SHP77 treated with DMSO at 0.1 percent for 48 hours (cell line): ENCODE data around the gene AP2A2.
"Not testable (repeated sequence)": the region's sequence is repeated elsewhere in the genome, so short reads cannot be mapped to it uniquely, and the experiment has no call there.

Experiments used
- DNase-seq: peaks from one replicate; lab custom pipeline; 2025; lab: John Stamatoyannopoulos, UW

Gene AP2A2

DNA sequence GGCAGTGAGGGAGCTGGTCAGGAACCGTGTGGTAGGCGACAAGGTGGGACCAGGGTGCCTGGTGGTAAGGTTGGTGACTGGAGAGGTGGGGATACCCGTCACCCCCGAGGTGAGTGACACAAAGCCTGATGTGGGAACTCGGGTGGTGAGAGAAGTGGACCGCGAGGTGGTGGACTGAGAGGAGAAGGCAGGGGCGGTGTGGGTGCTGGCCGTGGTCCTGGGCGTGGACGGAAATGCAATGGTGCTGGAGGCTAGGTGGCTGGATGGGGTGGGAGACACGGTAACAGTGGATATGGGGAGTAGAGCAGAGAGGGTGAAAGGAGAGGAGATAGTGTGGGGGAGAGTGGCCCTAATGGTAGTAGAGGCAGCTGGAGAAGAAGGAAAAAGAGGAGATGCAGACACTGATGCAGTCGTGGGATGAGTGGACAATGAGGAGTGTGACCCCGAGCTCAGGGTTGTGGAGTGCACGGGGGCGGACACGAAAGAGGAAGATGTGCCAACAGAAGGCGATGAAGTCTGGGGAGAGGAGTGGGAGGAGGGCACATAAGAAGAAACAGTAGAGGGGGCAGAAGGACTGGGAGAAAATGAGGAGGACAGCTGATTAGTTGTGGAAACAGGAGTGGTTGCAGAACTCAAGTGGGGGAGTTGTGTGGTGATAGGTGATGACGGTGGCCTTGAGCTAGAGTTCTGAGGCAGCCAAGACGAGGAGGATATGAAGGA lies 90.3 kb downstream of the AP2A2 start:
- DNase-seq: no peak

DNA sequence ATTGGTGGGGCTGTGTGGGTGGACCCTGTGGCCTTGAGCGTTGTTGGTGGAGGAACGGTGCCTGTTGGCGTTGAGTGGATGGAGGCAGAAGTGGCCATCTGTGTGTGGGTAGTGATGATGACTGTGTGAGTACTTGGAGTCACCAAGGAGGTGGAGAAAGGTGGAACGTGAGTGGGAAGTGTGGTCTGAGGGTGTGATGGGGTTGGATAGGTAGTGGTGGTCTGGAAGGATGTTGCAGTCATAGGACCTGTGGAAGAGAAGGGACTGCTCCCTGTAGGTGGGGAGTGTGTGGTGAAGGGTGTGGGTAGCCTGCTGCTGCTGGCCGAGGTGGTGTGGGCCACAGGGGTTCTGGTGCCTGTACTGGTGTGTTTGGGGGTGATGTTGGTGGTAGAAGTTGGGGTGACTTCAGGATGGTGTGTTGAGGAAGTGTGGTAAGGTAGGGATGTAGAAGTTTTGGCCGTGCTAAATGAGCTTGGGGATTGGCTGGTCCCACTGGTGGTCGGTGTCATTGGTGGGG lies 91.0 kb downstream of the AP2A2 start:
- DNase-seq: not testable (repeated sequence)

DNA sequence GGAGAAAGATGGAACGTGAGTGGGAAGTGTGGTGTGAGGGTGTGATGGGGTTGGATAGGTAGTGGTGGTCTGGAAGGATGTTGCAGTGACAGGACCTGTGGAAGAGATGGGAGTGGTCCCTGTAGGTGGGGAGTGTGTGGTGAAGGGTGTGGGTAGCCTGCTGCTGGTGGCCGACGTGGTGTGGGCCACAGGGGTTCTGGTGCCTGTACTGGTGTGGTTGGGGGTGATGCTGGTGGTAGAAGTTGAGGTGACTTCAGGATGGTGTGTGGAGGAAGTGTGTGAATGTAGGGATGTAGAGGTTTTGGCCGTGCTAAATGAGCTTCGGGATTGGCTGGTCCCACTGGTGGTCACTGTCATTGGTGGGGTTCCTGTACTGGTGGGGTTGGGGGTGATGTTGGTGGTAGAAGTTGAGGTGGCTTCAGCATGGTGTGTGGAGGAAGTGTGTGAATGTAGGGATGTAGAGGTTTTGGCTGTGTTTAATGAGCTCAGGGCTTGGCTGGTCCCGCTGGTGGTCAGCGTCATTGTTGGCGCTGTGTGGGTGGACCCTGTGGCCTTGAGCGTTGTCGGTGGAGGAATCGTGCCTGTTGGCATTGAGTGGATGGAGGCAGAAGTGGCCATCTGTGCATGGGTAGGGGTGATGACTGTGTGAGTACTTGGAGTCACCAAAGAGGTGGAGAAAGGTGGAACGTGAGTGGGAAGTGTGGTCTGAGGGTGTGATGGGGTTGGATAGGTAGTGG lies 91.8 kb downstream of the AP2A2 start:
- no peak for DNase-seq

DNA sequence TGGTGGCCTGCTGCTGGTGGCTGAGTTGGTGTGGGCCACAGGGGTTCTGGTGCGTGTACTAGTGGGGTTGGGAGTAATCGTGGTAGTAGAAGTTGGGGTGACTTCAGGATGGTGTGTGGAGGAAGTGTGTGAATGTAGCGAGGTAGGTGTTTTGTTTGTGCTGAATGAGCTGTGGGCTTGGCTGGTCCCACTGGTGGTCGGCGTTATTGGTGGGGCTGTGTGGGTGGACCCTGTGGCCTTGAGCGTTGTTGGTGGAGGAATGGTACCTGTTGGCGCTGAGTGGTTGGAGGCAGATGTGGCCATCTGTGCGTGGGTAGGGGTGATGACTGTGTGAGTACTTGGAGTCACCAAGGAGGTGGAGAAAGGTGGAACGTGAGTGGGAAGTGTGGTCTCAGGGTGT lies 92.4 kb downstream of the AP2A2 start:
- no peak for DNase-seq

DNA sequence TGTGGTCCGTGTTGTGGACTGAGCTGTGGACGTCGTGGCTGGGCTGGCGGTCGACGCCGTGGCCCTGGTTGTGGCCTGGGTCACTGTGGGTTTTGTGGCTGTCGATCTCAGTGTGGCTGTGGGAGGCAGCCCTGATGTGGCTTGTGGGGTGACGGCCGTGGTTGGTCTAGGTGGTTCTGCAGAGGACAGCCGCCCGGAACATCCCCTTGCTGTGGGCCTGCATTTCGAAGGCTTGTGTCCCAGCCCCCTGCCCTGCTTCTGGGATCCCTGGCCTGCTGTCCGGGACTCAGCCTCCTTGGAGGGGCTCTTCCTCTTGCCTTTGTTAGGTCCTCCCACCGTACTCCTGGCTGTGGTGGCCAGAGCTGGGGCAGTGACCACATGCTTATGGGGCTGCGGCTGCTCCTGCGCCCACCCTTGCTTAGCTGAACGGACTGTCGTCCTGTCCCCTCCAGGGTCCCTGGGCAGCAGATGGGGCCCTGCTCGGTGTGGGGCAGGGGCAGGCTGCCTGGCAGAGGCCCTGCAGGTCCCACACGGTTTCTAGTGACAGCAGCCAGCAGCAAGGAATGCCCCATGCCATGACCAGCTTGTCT lies 93.7 kb downstream of the AP2A2 start:
- no peak for DNase-seq

DNA sequence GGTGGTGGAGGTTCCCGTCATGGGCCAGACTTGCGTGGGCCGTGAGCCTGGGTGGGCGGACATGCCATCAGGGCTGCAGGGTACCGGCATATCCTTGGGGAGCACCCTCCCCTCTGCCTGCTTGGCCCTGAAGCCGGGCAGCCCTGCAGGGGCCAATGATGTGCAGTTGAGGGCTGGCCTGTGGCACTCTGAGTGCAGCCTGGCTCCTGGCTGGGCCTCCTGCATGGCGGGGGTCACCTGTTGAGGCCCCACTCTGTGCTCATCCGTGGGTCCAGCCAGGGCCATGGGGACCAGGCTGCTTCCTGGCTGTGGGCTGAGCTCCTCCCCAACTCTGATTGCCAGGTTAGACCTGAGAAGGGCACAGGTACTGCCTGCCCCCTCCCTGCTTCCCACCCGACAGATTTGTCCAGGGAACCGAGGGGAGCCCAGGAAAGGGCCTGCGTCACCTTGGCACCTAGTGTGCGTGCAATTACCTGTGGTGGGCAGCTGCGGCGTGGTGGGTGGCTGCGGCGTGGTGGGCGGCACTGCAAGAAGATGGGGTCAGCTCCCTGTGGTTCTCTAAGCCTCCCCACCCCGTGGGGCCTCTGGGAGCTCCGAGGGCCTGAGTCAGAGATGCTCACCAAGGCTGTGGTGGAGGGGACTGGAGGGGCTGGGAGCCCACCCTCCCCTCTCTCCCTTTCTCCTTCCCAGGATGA lies 94.7 kb downstream of the AP2A2 start:
- no peak for DNase-seq

DNA sequence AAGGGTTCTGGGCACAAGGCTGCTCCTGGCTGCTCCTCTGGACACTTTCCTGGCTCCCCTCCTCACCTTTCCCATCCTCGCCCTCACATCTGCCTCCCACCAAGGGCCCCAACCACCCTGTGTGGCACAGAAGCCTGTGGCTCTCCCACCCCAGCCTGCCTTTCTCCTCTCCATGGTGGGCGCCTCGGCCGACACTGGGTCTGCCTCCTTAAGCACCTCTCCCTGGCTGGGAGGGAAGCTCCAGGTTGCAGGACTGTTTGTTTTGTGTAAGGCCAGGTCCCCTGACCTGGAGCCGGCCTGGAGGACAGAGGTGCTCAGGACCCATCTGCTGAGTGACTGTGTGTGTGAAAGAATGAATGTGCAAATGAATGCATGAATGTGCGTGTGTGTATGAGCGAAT lies 96.7 kb downstream of the AP2A2 start:
- DNase-seq: no peak

DNA sequence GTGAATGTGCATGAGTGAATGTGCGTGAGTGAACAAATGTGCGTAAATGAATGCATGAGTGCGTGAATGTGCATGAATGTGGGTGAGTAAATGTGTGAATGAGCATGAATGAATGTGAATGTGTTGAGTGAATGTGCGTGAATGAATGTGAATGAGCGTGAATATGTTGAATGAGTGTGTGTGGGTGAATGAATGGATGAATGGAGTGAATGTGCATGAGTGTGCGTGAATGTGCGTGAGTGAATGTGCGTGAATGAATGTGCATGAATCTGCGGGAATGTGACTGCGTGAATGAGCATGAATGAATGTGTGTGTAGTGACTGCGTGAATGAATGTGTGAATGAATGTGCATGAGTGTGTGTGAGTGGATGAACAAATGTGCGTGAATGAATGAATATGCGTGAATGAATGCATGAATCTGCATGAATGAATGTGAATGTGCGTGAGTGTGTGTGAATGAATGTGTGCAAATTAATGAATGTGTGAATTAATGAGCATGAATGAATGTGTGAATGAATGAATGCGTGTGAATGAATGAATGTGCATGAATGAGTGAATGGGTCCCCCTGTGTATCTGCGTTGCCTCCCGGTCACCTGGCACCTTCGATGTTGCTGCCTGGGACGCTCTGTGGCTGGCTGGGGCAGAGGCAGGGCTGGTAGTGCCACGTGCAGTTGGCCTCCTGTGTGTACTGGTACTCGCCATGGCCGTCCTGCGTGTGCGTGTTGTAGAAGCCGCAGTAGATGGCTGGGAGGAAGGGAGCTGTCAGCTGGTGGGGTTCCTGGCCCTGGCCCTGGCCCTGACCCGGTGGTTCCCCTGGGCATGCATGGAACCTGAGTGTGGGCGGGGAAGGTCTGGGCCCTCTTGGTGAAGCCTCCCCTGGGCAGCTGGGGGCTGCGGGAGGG lies 97.5 kb downstream of the AP2A2 start:
- no peak for DNase-seq

DNA sequence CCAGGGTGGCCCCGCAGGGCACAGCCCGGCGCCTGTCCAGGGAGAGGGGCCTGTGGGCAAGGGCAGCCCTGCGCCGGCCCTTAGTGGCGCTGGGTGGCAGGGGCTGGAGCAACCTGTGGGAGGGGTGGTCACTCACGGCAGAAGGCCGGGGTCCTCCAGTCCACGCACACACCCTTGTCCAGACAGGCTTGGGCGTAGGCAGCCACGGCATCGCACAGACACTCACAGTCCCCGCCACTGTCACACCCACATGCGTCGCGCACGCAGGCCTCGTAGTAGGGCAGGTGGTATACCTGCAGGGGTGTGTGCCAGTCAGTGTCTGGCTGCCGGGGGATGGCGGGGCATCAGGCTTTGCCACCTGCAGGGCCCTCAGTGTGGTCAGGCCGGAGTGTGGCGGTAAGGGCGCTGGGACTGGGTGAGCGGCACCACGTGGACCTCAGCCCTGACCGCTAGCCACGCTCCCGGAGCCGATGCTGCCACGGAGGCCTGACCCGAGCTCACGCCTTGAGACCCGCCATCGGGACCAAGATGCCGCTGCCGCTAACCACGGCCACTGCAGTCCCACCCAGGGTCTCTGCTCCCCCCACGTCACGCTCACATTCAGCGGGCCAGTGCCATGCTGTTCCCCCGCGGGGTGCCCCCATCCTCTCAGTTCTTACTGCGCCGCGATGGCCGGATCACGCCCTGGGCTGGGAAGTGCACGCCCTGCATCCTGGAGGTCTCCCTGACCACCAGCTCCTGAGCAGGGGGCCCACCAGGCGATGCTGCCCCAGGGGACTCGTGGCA lies 98.3 kb downstream of the AP2A2 start:
- DNase-seq: no peak

DNA sequence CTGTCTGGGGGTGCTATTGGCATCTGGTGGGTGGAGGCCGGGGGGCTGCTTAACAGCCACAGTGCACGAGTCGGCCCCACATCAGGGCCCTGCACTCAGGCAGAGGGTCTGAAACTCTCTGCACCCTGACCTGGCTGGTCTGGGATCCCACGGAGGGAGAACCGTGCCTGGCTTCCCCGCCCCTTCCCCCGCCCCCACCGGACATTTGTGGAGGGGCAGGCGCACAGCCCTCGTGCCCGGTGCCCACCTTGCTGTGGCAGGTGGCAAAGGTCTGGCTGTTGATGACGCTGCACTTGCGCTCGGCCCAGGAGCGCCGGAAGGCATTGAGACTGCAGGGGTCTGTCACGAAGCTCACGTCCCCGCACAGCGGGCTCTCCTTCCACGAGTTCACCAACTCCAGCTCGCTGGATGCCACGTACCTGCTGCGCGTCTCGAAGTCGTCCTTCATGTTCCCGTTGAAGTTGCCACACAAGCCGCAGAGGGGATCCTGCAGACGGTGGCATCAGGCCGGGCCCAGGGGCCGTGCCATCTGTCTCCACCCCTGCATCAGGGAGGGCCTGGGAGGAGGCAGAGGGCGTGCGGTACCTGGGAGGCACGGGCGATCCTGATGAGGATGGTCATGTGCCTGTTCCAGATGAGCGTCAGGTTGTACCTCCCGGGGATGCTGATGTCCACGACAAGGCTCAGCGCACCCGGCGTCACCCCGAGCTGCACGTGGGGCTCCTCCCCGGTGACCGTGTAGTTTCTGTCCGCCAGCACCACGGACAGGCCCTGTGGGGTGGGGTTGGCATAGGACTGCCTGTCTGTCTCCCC lies 99.1 kb downstream of the AP2A2 start:
- DNase-seq: no peak

DNA sequence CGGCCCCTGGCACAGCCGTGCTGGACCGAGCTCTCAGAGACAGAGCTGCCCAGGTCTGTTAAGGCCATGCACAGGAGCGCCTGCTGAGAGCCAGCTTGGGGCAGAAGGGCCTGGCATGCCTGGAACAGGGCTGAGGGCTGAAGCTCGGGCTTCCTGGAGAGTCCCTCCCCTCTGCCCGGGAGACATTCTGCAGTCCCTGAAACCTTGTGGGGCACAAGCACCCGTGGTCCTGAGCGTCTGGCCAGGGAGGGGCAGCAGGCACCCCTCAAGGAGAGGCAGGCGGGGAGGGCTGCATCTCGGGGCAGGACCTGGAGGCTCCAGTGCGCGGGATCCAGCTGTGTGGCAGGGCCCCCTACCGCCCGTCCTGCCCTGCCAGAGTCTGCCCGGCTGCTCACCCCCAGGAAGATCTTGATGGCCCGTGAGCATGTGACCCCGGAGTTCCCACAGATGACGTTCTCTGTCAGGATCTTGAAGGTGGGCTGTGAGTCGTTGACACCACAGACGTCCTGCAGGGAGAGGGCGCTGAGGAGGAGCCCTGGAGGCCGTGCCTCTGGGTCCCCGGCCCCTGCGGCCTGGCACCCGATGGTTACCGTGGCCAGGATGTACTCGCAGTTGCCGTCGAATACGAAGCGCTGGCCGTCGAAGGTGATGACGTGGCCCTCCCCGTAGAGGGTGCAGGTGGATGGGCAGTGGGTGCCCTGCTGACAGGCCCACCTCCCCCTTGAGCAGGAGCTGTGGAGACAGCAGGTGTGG lies 99.9 kb downstream of the AP2A2 start:
- DNase-seq: no peak

DNA sequence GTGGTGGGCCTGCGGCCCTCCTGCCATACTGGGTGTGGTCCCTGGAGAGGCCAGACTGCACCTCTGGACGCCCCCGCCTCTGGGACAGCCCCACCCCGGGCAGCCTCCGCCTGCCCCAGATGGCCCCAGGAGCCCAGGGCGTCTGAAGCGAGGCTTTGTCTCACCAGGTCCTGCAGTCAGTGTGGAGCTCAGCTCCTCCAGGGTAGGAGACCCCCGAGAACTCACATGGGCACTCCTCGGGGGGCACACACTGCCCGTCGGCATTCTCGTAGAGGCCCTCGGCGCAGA lies 100.4 kb downstream of the AP2A2 start:
- DNase-seq: no peak

DNA sequence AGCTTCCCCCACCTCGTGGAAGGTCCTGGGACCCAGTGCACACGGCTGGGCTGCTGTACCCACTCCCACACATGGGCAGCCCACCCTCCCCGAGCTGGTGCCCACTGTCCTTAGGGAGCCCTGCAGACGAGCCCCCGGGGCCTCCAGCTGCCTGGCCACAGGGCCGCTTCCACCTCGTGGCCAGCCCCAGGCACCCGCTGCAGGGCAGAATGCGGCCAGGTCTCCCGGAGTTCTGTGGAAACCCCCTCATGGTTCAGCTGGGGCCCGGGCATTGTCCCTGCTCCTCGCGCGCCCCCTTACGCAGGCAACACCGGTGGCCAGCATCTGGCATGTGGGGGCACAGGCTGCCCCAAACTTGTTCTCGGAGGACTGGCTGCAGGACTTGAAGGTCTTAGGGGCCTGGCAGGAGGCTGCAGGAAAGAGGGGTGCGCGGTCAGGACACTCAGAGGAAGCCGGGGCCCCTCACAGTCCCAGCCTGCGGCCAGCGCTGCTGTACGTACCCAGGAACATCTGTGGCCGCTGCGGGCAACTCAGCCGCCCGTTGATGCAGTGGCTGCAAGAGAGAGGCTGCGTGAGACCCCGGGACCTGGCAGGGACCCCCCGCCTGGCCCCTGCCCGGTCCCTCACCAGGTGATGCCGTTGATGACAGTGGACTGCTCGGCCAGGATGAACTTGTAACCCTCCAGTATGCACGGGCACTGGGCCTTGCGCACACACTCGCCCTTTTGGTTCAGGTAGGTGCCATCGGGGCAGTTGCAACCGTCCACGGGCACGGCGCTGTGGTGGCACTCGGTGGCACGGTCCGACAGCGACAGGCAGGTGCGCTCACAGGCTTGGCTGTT lies 101.2 kb downstream of the AP2A2 start:
- no peak for DNase-seq

DNA sequence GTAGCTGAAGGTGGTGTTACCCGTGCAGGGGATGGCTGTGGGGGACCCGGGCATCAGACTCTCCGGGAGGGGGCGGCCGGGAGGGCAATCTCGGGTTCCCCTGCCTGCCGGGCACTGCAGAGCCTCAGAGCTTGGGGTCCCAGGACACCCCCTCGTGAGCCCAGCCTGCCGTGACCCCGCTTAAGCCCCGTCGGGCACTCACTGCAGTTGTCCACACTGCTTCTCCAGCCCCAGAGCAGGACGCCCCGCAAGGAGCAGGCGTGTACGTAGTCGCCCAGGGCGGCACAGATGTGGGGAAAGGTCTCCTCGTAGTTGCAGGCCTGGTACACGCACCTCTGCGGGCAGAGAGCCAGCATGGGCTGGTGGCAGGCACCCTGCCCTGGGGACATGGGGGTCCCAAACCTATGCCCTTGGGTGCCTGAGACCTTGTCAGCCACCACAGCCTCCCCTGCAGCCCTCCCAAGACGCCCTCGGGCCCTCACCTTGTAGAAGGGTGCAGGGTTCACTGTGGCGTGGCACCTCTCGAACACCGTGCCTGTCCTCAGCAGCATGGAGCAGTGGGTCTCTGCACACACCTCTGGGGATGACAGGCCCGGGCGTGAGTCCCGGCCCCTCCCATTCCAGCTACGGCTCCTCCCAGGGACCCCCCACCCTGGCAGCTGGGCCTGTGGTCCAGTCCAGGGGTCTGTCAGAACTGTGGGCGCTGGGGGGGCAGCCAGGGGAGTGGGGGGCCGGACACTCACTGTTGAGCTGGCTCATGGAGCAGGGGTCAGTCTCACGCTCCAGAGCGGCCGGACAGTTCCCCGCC lies 102.0 kb downstream of the AP2A2 start:
- DNase-seq: no peak

DNA sequence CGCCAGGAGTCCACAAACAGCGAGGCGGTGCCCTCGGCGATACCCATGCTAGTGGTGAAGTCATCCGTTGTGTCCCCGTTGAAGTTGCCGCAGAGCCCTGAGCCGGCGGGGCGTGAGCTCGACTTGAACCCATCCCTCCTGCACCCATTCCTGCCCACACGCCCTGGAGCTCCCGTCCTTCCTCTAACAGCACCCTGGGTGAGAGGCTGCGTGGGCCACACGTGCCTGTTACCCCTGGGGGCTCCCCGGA lies 102.5 kb downstream of the AP2A2 start:
- DNase-seq: no peak

DNA sequence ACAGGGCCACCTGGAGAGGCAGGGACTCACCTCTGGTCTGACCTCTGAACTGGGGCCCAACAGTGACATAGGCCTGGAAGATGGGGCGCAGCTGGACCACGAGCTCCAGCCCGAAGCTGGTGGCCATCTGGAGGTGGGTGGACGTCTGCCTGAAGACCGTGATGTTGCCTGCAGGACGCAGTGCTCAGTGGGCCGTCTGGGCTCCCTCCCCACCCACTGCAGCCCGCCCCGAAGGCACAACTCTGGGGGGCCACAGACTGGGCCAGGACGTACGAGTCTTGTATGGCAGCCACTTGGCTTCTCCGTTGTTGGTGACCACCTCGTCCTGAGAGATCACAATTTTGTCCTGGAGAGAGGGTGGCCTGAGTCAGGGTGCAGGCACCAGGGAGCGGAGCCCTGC lies 102.9 kb downstream of the AP2A2 start:
- DNase-seq: no peak

DNA sequence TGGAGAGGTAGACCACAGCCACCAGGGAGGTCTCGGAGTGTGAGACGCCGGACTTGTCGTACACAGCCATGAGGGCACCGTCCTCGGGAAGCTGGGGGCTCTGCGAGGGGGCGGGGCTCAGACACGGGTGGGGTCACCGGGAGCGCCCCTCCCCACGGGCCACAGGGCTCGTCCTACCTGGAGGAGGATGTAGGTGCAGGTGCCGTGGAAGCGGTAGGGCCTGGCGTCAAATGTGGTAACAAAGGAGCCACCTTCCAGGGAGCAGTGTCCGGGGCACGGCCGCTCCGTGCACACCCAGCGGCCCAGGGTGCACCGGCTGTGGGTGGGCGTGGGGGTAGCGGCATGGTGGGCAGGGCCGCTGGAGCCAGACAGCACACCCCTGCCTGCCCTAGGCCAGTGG lies 103.4 kb downstream of the AP2A2 start:
- DNase-seq: no peak

DNA sequence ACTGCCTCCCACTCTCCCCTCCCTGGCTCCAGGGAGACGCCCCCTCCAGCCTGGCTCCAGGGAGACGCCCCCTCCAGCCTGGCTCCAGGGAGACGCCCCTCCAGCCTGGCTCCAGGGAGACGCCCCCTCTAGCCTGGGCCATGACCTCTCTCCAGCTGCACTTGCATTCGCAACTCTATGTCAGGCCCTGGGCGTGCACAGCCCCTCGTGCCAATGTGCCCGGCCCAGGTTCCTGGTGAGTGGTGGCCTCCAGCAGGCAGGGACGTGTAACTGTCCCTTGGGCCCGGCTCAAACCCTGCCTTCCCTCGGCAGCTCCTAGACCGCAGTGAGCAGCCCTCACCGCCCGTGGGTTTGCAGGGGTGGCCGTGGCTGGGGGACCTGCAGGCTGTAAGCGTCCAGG lies 104.0 kb downstream of the AP2A2 start:
- DNase-seq: no peak
